Colonic mucosa (tissue), 4 donors: ENCODE results near the gene MRPL20. TPM values are rescaled to one million over a fixed set of nuclear protein-coding genes. Genes with fewer than 3 reads are reported as not detected.

Experiments used
- DNase-seq: peaks from one replicate; pipeline ENCODE4 v3.0.0-alpha.2; 2020
- H3K27ac ChIP-seq: fragments of 200-600 bp; one replicate; pipeline ENCODE4 v1.8.0; 2021
- H3K27me3 ChIP-seq: fragments of 200-600 bp; one replicate; pipeline ENCODE4 v1.8.0; 2021
- H3K36me3 ChIP-seq: fragments of 200-600 bp; one replicate; pipeline ENCODE4 v1.8.0; 2021
- H3K4me1 ChIP-seq: fragments of 200-600 bp; one replicate; pipeline ENCODE4 v1.8.0; 2021; ENCODE audit warnings: mild to moderate bottlenecking
- H3K4me3 ChIP-seq: fragments of 200-600 bp; one replicate; pipeline ENCODE4 v1.8.0; 2021
- H3K9ac ChIP-seq, 2 donors: one replicate each; pipeline ENCODE4 v1.7.0; 2013; ENCODE audit warnings: control low read depth in 2 of 2, low read depth in 2 of 2, low read length in 2 of 2
- H3K9me3 ChIP-seq: fragments of 200-600 bp; one replicate; pipeline ENCODE4 v1.8.0; 2021
- intact Hi-C: fragments of 100-400 bp; cut with DNase I; formaldehyde crosslinking; loops from one replicate; pipeline ENCODE4 v1.14.1; 2022
- total RNA-seq, 2 donors: library from RNA; stranded (reverse); fragmentation: NEBNext Ultra II Directional in 1 of 2; extraction: Animal tissue kit (Norgen Biotek cat#: 25700) in 1 of 2; gene quantifications; one replicate each; pipeline ENCODE4 v1.2.1, GENCODE V29; 2021
- TF ChIP-seq, protein P1 (sequence below): fragments of 200-600 bp; IDR thresholded peaks from one replicate; pipeline ENCODE4 v1.8.0; 2022; ENCODE audit warnings: antibody characterized with exemption, mild to moderate bottlenecking
- donor health status: healthy.
- donor health status: DM: no; HTN: no; CAD: no.
- donor health status: DM: no; HTN: no; CAD: no.

Gene MRPL20
- total RNA-seq, 2 donors from 2014 or later: 88.1 to 143 TPM

DNA sequence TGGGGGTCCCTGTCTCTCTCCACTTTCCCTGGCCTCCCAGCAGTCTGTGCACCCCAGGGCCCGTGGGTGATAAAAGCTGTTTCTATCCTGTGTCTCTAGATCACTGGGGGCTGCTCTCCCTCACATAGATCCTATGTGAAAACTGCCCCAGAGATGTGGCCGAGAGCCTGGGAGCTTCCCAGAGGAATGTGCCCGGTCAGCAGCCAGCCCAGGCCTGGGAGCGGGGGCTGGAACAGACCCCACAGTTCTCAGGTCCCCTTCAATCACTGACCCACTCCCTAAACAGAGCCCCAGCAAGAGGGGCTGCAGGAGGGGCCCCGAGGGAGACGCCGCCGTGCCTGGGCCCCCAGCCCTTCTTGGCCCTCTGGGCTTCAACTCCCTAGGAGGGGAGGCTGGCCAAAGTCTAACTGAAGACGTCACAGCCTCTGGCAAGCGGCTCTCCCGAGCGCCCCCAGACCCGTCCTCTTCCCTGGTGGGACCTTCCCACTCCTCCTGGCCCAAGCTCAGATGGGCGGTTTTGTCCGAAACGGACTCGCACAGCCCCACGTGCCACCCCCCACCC lies 49.1 kb downstream of the MRPL20 start:
- DNase-seq: no peak
- Histone ChIP-seq H3K9ac (peak overlapping the region; percentile 26 to 69), H3K9me3 (no peaks in the 10 kb centered on the region), H3K4me1 (no peaks in the 10 kb centered on the region), H3K4me3 (peak overlapping the region; percentile 31), H3K36me3 (no peaks in the 10 kb centered on the region), H3K27me3 (peaks cover 30% of the 10 kb centered on the region), H3K27ac (peak overlapping the region; percentile 75)
- TF ChIP-seq, protein P1, sequence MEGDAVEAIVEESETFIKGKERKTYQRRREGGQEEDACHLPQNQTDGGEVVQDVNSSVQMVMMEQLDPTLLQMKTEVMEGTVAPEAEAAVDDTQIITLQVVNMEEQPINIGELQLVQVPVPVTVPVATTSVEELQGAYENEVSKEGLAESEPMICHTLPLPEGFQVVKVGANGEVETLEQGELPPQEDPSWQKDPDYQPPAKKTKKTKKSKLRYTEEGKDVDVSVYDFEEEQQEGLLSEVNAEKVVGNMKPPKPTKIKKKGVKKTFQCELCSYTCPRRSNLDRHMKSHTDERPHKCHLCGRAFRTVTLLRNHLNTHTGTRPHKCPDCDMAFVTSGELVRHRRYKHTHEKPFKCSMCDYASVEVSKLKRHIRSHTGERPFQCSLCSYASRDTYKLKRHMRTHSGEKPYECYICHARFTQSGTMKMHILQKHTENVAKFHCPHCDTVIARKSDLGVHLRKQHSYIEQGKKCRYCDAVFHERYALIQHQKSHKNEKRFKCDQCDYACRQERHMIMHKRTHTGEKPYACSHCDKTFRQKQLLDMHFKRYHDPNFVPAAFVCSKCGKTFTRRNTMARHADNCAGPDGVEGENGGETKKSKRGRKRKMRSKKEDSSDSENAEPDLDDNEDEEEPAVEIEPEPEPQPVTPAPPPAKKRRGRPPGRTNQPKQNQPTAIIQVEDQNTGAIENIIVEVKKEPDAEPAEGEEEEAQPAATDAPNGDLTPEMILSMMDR: no peak
- intact Hi-C loops: no loop called here

- intact Hi-C loops: no loop called here
- peaks cover 30% of the 10 kb centered on the region for H3K27me3 ChIP-seq
- peak overlapping the region; percentile 31 for H3K4me3 ChIP-seq
- DNase-seq: no peak
- H3K36me3 ChIP-seq: no peaks in the 10 kb centered on the region
- H3K9me3 ChIP-seq: no peaks in the 10 kb centered on the region
- TF ChIP-seq, protein P1: no peak
- H3K4me1 ChIP-seq: no peaks in the 10 kb centered on the region
- peak overlapping the region; percentile 61 to 69 for H3K9ac ChIP-seq
- H3K27ac ChIP-seq: peak overlapping the region; percentile 75
Observed at GRCh38 chr1:1356796-1357401, 50.2 kb downstream of the MRPL20 start.

GRCh38 chr1:1356166-1356795 lies 50.8 kb downstream of the MRPL20 start:
- Histone ChIP-seq H3K4me3 (peak overlapping the region; percentile 31), H3K27ac (peak overlapping the region; percentile 75), H3K9ac (peak overlapping the region; percentile 60 to 61), H3K4me1 (no peaks in the 10 kb centered on the region), H3K36me3 (no peaks in the 10 kb centered on the region), H3K27me3 (peaks cover 30% of the 10 kb centered on the region), H3K9me3 (no peaks in the 10 kb centered on the region)
- intact Hi-C loops: no loop called here
- DNase-seq: no peak
- TF ChIP-seq, protein P1: no peak

- DNase-seq: no peak
- intact Hi-C loops: no loop called here
- Histone ChIP-seq H3K27ac (no peak overlapping the region), H3K27me3 (peaks cover 30% of the 10 kb centered on the region), H3K36me3 (no peaks in the 10 kb centered on the region), H3K4me1 (no peaks in the 10 kb centered on the region), H3K9me3 (no peaks in the 10 kb centered on the region), H3K4me3 (peak overlapping the region; percentile 8), H3K9ac (no peak overlapping the region)
- TF ChIP-seq, protein P1: no peak
Observed at GRCh38 chr1:1355416-1355815, 51.7 kb downstream of the MRPL20 start.

DNA sequence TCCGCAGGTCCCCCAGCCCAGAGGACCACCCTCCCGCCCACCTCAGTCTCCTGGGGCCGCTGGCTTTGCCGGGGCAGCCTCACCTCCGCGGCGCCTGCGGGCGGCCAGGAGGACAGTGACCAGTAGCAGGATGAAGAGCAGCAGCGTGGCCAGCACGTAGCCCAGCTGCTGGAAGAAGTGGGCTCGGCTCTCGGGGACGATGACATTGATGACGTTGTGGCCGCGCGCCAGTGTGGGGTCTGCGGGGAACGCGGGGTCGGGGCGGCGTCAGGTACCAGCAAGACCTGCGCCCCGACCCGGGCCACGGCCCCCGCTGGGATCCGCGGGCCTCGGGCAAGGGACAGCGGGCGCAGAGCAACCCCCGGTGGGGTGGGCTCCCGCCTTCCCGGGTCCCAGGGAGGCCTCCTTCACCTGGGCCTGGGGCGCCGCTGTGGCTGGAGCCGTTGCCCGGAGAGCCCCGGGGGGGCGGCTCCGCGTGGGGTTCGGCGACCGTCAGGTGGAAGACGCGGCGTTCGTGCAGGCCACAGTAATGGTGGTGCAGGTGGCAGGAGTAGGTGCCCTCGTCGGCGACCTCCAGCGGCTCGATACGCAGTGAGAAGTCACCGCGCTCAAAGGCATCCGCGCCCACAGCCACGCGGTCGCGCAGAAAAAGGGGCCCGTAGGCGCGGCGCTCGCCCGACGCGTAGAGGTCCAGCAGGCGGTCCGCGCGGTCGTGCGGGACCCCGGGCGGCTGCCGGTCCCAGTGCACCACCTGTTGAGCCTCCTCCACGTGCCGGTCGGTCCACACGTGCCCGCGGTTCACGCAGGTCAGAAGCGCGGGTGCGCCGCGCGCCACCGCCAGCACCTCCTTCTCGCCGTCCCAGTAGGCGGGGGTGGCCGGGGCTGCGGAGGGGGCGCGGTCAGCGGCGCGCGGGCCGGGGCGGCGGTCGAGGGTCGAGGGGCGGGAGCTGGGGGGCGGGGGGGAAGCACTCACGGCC lies 52.5 kb downstream of the MRPL20 start:
- no peak overlapping the region for H3K4me3 ChIP-seq
- TF ChIP-seq, protein P1: no peak
- intact Hi-C loops: no loop called here
- H3K9ac ChIP-seq: no peak overlapping the region
- no peaks in the 10 kb centered on the region for H3K36me3 ChIP-seq
- no peak overlapping the region for H3K27ac ChIP-seq
- no peak for DNase-seq
- peaks cover 29% of the 10 kb centered on the region for H3K27me3 ChIP-seq
- H3K9me3 ChIP-seq: no peaks in the 10 kb centered on the region
- no peaks in the 10 kb centered on the region for H3K4me1 ChIP-seq
